Fibroblast of mammary gland (primary cell): ENCODE measurements around the gene DNPH1.

Experiments
- DNase-seq: peaks from one replicate; pipeline ENCODE4 v3.0.0-alpha.2; 2010; ENCODE audit warnings: low read depth
- H3K4me3 ChIP-seq: 2 replicates; pipeline ENCODE4 v1.5.1; 2011; ENCODE audit warnings: low read depth, mild to moderate bottlenecking, low read length, moderate library complexity; ENCODE audit not compliant: control insufficient read depth
- TF ChIP-seq, protein P1 (sequence below): conservative IDR thresholded peaks from 2 replicates; pipeline ENCODE4 v1.5.1; 2011; ENCODE audit warnings: low read depth, low read length, inconsistent platforms; ENCODE audit not compliant: control insufficient read depth, insufficient read depth

Gene DNPH1

DNA sequence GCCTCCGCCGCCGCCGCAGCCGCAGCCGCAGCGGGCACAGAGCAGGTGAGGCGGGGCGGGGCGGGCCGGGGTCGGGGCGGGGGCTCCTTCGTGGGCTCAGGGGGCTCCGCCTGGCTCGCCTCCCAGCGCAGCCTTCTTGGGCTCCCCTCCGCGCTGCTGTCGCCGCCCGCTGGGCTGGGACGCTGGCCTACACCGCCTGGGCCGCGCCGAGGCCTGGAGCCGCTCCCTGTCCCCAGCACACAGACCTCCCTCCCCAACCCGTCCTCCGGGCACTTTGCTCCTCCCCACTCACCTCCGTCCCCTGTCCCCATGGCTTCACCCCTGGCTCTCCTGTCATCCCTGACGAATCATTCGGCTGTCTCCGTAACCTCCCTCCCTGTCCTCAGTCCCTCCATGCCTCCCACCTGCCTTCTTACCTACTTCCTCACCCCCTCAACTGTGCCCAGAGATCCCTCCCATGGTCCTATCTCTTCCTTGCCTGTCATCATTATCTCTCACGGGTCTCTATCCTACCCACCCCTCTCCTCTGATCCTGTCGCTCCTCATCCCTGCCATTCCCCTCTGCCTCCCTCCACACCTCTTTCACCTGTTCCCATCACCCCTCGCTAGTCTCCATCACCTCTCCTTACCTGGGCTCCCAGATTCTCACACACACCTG is 14.5 kb upstream of the DNPH1 start:
- no peak for DNase-seq
- no peak overlapping the region for H3K4me3 ChIP-seq
- TF ChIP-seq, protein P1, sequence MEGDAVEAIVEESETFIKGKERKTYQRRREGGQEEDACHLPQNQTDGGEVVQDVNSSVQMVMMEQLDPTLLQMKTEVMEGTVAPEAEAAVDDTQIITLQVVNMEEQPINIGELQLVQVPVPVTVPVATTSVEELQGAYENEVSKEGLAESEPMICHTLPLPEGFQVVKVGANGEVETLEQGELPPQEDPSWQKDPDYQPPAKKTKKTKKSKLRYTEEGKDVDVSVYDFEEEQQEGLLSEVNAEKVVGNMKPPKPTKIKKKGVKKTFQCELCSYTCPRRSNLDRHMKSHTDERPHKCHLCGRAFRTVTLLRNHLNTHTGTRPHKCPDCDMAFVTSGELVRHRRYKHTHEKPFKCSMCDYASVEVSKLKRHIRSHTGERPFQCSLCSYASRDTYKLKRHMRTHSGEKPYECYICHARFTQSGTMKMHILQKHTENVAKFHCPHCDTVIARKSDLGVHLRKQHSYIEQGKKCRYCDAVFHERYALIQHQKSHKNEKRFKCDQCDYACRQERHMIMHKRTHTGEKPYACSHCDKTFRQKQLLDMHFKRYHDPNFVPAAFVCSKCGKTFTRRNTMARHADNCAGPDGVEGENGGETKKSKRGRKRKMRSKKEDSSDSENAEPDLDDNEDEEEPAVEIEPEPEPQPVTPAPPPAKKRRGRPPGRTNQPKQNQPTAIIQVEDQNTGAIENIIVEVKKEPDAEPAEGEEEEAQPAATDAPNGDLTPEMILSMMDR, result no peak

DNA sequence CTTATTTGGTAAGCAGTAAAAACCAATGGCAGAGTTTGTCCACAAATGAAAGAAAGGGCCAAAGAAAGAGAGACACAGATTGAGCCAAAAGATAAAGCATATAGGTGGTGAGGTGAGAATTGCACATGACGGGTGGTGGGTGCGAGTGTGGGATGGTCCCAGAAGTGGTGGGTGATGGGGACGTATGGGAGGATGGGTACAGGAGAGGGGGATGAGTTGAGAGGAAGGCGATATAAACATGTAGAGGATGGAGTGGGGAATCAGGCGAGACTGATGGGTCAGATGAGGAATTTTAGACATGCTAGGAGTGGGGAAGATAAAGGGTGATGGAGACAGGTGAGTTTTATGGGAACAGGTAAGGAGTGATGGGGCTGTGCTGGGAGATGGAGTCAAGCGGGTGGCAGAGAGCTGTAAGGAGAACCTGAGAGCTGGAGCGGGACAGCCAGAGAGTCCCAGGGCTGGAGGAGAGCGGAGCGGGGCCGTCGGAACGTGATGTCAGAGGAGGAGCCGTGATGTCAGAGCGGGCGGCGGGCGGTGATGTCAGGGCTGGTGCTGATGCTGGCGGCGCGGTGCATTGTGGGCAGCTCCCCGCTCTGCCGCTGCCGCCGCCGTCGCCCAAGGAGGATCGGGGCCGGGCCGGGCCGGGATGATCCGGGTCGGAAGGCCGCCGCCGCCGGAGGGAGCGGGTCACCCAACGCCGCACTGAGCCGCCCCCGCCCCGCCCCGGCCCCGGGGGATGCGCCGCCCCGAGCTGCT is 13.8 kb upstream of the DNPH1 start, which contains the start of gene TTBK1:
TTBK1 (plus strand) TSS at position 574 of the 756 bp plus-strand sequence. CDS start 3,180 bp downstream, outside the sequence.
- TF ChIP-seq, protein P1, result no peak
- no peak for DNase-seq
- H3K4me3 ChIP-seq, result no peak within 1 kb of the TSS

DNA sequence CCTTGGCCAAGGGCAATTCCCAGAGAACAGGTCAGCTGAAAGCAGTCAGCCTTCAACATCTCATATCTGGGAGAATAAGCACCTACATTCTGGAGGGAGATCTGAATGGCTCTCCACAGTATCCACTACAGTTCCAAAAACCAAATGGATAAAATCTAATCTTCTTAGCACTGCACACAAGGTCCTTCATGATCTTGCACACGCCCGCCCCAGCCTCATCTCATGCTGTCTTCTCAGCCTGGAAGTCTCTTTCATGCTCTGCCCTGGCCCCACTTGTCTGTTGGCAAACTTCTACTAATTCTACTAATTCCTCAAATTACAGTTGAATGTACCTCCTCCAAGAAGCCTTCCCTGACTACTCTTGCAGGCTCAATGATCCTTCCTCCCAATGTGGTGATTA is 12.2 kb upstream of the DNPH1 start:
- TF ChIP-seq, protein P1, result no peak
- no peak for DNase-seq
- H3K4me3 ChIP-seq, result no peak overlapping the region

DNA sequence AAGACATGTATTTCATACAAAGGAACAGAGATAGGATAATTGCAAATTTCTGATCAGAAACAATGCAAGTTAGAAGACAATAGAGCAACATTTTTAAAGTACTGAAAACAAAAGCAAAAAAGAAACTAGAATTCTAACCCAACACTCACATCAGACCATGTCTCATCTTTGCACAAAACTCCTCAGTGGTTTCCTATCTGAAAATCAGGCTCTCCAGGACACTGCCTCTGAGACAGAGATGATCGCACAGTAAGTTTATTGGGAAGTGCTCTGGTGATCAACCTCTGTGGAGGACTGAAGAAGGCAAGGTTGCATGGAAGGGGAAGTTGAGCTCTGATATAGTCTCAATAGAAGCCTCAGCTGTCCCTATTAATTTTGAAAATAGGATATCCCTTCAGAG is 11.7 kb upstream of the DNPH1 start:
- TF ChIP-seq, protein P1, result no peak
- no peak overlapping the region for H3K4me3 ChIP-seq
- DNase-seq, result no peak

DNA sequence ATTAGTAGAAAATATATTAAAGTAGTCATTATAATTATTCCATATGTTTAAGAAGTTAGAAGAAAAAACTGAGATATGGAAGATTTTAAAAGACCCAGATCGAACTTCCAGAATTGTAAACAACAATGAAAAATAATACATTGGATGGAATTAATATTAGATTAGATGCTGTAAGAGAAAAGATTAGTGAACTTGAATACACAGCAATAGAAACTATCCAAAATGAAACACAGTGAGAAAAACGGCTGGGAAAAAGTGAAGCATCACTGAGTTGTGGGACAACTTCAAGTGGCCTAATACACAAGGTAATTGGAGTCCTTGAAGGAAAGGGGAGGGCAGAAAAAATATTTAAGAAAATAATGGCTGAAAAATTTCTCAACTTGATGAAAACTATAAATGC is 9.8 kb upstream of the DNPH1 start:
- no peak for DNase-seq
- TF ChIP-seq, protein P1, result no peak
- no peak overlapping the region for H3K4me3 ChIP-seq

DNA sequence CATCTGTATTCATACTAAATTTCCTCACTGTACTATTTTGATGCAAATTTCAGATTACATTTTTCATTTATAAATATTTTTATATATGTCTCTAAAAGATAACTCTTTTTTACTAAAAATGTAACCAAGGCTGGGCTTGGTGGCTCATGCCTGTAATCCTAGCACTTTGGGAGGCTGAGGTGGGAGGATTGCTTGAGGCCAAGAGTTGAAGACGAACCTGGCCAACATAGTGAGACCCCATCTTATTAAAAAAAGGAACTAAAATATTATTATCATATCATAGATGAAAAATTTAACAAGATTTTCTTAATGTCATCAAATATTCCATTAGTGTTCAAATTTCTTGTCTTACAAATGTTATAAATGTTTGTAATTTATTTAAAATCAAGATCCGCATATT is 6.6 kb upstream of the DNPH1 start:
- no peak overlapping the region for H3K4me3 ChIP-seq
- TF ChIP-seq, protein P1, result no peak
- DNase-seq, result no peak
